GM06990 (cell line): ENCODE data around the gene PGS1.

ENCODE experiments used
- DNase-seq: peaks from one replicate; pipeline ENCODE4 v3.0.0-alpha.2; 2011; ENCODE audit not compliant: insufficient read length; ENCODE audit errors: extremely low read depth
- H3K27me3 ChIP-seq: replicated peaks from 2 replicates; pipeline ENCODE4 v1.6.0; 2011; ENCODE audit warnings: low read length; ENCODE audit not compliant: control insufficient read depth, insufficient read depth
- H3K36me3 ChIP-seq: 2 replicates; pipeline ENCODE4 v1.5.1; 2011; ENCODE audit warnings: low read length; ENCODE audit not compliant: control insufficient read depth, insufficient read depth
- H3K4me3 ChIP-seq: replicated peaks from 2 replicates; pipeline ENCODE4 v1.5.1; 2011; ENCODE audit warnings: low read depth, mild to moderate bottlenecking, control low read depth, low read length
- CTCF ChIP-seq: IDR thresholded peaks from 2 replicates; pipeline ENCODE4 v1.5.1; 2011; ENCODE audit warnings: low read length, control low read depth, mild to moderate bottlenecking, inconsistent platforms; ENCODE audit not compliant: insufficient read depth, poor library complexity, severe bottlenecking

The PGS1 gene

GRCh38 chr17:78395155-78395554, 16.7 kb downstream of the PGS1 start:
- TF ChIP-seq CTCF = no peak
- no peak for DNase-seq
- H3K4me3 ChIP-seq = no peak overlapping the region
- no peaks in the 10 kb centered on the region for H3K27me3 ChIP-seq
- peaks cover 25% of the 10 kb centered on the region for H3K36me3 ChIP-seq

- H3K27me3 ChIP-seq = no peaks in the 10 kb centered on the region
- no peak for DNase-seq
- peaks cover 34% of the 10 kb centered on the region for H3K36me3 ChIP-seq
- H3K4me3 ChIP-seq = no peak overlapping the region
- no peak for TF ChIP-seq CTCF
Observed at GRCh38 chr17:78396441-78397337, 18.2 kb downstream of the PGS1 start.

- Histone ChIP-seq H3K27me3 (no peaks in the 10 kb centered on the region), H3K4me3 (no peak overlapping the region), H3K36me3 (peaks cover 34% of the 10 kb centered on the region)
- TF ChIP-seq CTCF = no peak
- no peak for DNase-seq
Observed at GRCh38 chr17:78397681-78398101, 19.2 kb downstream of the PGS1 start.

- peaks cover 34% of the 10 kb centered on the region for H3K36me3 ChIP-seq
- H3K27me3 ChIP-seq = no peaks in the 10 kb centered on the region
- DNase-seq = no peak
- no peak for TF ChIP-seq CTCF
- H3K4me3 ChIP-seq = no peak overlapping the region
Observed at GRCh38 chr17:78398390-78398789, 19.9 kb downstream of the PGS1 start.

GRCh38 chr17:78399028-78399692, 20.7 kb downstream of the PGS1 start:
- no peak for TF ChIP-seq CTCF
- Histone ChIP-seq H3K36me3 (peaks cover 41% of the 10 kb centered on the region), H3K4me3 (no peak overlapping the region), H3K27me3 (no peaks in the 10 kb centered on the region)
- DNase-seq = no peak
